ENCODE data around the gene KCTD8. TPM values are rescaled to one million over a fixed set of nuclear protein-coding genes. Genes with fewer than 3 reads are reported as not detected.

The KCTD8 gene
- total RNA-seq, 1 donor = not detected

DNA sequence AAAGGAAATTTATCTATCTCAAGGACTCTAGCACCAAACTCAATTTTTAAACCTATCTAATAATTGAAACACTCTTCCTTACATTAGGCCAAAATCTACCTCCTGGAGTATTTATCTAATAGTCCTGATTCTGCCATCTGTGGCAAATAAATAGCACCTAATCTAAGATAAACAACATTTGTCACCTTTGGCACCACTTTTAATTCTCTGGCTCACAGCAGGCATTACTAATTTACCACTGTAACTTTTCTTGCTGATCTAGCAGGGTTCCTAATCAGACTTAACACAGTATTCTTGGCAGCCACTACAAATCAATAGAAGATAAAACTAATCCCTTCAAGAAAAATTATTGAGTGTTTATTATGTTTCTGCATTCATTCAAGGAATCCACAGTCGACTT is 161.1 kb downstream of the KCTD8 start:
- Histone ChIP-seq H3K4me3 (ENCODE audit: insufficient read depth, low read length) (no peak overlapping the region), H3K36me3 (ENCODE audit: insufficient read depth, low read length) (no peaks in the 10 kb centered on the region), H3K9me3 (ENCODE audit: low read depth, low read length) (no peaks in the 10 kb centered on the region), H3K79me2 (ENCODE audit: insufficient read depth, low read length) (no peaks in the 10 kb centered on the region), H3K4me1 (ENCODE audit: insufficient read depth, low read length) (no peaks in the 10 kb centered on the region), H4K20me1 (ENCODE audit: insufficient read depth, low read length) (no peaks in the 10 kb centered on the region), H3K27ac (ENCODE audit: low read depth, low read length) (no peak overlapping the region), H3K4me2 (ENCODE audit: insufficient read depth, low read length) (no peak overlapping the region), H3K27me3 (ENCODE audit: insufficient read depth, low read length) (no peaks in the 10 kb centered on the region), H2AFZ (ENCODE audit: low read length) (no peak overlapping the region)
- TF ChIP-seq, protein P1, sequence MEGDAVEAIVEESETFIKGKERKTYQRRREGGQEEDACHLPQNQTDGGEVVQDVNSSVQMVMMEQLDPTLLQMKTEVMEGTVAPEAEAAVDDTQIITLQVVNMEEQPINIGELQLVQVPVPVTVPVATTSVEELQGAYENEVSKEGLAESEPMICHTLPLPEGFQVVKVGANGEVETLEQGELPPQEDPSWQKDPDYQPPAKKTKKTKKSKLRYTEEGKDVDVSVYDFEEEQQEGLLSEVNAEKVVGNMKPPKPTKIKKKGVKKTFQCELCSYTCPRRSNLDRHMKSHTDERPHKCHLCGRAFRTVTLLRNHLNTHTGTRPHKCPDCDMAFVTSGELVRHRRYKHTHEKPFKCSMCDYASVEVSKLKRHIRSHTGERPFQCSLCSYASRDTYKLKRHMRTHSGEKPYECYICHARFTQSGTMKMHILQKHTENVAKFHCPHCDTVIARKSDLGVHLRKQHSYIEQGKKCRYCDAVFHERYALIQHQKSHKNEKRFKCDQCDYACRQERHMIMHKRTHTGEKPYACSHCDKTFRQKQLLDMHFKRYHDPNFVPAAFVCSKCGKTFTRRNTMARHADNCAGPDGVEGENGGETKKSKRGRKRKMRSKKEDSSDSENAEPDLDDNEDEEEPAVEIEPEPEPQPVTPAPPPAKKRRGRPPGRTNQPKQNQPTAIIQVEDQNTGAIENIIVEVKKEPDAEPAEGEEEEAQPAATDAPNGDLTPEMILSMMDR (IDR thresholded peaks at IDR 0.05; ENCODE audit: extremely low read depth, low read depth, low read length) = no peak
- no peak for DNase-seq (ENCODE audit: insufficient read length, low spot score, missing footprints)

DNA sequence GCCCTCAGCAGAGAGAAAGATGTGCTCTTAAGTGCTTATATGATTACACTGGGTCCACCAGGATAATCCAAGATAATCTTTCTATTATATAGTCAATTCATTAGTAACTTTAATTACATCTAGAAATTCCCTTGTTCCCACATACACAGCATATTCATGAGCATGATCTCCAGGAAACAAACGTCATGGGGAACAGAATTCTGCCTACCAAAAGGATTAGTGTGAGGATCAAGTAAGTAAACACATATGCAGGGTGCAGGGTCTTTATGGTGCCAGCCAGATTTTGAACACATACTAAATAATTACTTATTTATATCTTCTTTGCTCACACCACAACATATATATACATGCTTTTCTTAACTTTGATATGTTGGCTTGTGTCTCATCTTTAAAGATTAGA is 169.1 kb downstream of the KCTD8 start:
- no peak overlapping the region for H2AFZ ChIP-seq (ENCODE audit: low read length)
- H3K9me3 ChIP-seq (ENCODE audit: low read depth, low read length) = no peaks in the 10 kb centered on the region
- H3K4me2 ChIP-seq (ENCODE audit: insufficient read depth, low read length) = no peak overlapping the region
- H3K4me1 ChIP-seq (ENCODE audit: insufficient read depth, low read length) = no peaks in the 10 kb centered on the region
- H4K20me1 ChIP-seq (ENCODE audit: insufficient read depth, low read length) = no peaks in the 10 kb centered on the region
- TF ChIP-seq, protein P1 (IDR thresholded peaks at IDR 0.05; ENCODE audit: extremely low read depth, low read depth, low read length) = no peak
- H3K27ac ChIP-seq (ENCODE audit: low read depth, low read length) = no peak overlapping the region
- no peak for DNase-seq (ENCODE audit: insufficient read length, low spot score, missing footprints)
- H3K4me3 ChIP-seq (ENCODE audit: insufficient read depth, low read length) = no peak overlapping the region
- H3K36me3 ChIP-seq (ENCODE audit: insufficient read depth, low read length) = no peaks in the 10 kb centered on the region
- H3K79me2 ChIP-seq (ENCODE audit: insufficient read depth, low read length) = no peaks in the 10 kb centered on the region
- H3K27me3 ChIP-seq (ENCODE audit: insufficient read depth, low read length) = no peaks in the 10 kb centered on the region

- Histone ChIP-seq H3K4me3 (ENCODE audit: insufficient read depth, low read length) (no peak overlapping the region), H3K9me3 (ENCODE audit: low read depth, low read length) (no peaks in the 10 kb centered on the region), H3K36me3 (ENCODE audit: insufficient read depth, low read length) (no peaks in the 10 kb centered on the region), H3K4me1 (ENCODE audit: insufficient read depth, low read length) (no peaks in the 10 kb centered on the region), H2AFZ (ENCODE audit: low read length) (no peak overlapping the region), H3K27ac (ENCODE audit: low read depth, low read length) (no peak overlapping the region), H3K79me2 (ENCODE audit: insufficient read depth, low read length) (no peaks in the 10 kb centered on the region), H3K4me2 (ENCODE audit: insufficient read depth, low read length) (no peak overlapping the region), H3K27me3 (ENCODE audit: insufficient read depth, low read length) (no peaks in the 10 kb centered on the region), H4K20me1 (ENCODE audit: insufficient read depth, low read length) (no peaks in the 10 kb centered on the region)
- no peak for DNase-seq (ENCODE audit: insufficient read length, low spot score, missing footprints)
- TF ChIP-seq, protein P1 (IDR thresholded peaks at IDR 0.05; ENCODE audit: extremely low read depth, low read depth, low read length) = no peak
Measured at GRCh38 chr4:44279066-44279465, 169.5 kb downstream of the KCTD8 start.

GRCh38 chr4:44257461-44257860 is 191.1 kb downstream of the KCTD8 start:
- no peak overlapping the region for H2AFZ ChIP-seq (ENCODE audit: low read length)

More at GRCh38 chr4:44257461-44257860, 191.1 kb downstream of the KCTD8 start:
- no peaks in the 10 kb centered on the region for H3K79me2 ChIP-seq (ENCODE audit: insufficient read depth, low read length)
- no peak overlapping the region for H3K4me2 ChIP-seq (ENCODE audit: insufficient read depth, low read length)
- H3K36me3 ChIP-seq (ENCODE audit: insufficient read depth, low read length) = no peaks in the 10 kb centered on the region
- H3K9me3 ChIP-seq (ENCODE audit: low read depth, low read length) = no peaks in the 10 kb centered on the region
- H4K20me1 ChIP-seq (ENCODE audit: insufficient read depth, low read length) = no peaks in the 10 kb centered on the region
- no peak overlapping the region for H3K4me3 ChIP-seq (ENCODE audit: insufficient read depth, low read length)
- H3K4me1 ChIP-seq (ENCODE audit: insufficient read depth, low read length) = no peaks in the 10 kb centered on the region
- no peaks in the 10 kb centered on the region for H3K27me3 ChIP-seq (ENCODE audit: insufficient read depth, low read length)
- H3K27ac ChIP-seq (ENCODE audit: low read depth, low read length) = no peak overlapping the region
- TF ChIP-seq, protein P1 (IDR thresholded peaks at IDR 0.05; ENCODE audit: extremely low read depth, low read depth, low read length) = no peak
- no peak for DNase-seq (ENCODE audit: insufficient read length, low spot score, missing footprints)
